GM19351 (cell line): ENCODE results near the gene KCNIP1.

Experiments
- ATAC-seq: cut with Tn5 transposase; IDR thresholded peaks from one replicate; pipeline ENCODE4 v1.9.1; 2021; ENCODE audit warnings: mild to moderate bottlenecking, moderate library complexity; ENCODE audit not compliant: unreplicated experiment

KCNIP1 gene

DNA sequence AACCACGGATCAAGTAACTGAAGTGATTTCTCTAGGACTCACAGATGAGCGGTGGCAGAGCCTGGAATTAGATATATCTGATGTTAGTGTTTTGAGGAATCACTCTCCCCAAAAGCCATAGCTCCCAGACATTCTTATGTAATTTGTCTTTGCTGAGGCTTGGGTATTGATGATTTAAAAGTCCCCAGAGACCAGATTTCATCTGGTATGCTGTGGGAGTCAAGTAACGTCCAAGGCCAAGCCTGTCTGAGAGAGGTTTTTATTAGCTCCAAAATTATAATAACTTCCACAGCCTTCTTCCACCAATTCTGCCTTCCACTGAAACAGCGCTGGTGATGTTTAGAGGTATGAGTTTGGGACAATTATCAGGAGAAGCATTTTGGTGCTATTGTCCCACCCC is 21.3 kb upstream of the KCNIP1 start:
- ATAC-seq, result no peak

DNA sequence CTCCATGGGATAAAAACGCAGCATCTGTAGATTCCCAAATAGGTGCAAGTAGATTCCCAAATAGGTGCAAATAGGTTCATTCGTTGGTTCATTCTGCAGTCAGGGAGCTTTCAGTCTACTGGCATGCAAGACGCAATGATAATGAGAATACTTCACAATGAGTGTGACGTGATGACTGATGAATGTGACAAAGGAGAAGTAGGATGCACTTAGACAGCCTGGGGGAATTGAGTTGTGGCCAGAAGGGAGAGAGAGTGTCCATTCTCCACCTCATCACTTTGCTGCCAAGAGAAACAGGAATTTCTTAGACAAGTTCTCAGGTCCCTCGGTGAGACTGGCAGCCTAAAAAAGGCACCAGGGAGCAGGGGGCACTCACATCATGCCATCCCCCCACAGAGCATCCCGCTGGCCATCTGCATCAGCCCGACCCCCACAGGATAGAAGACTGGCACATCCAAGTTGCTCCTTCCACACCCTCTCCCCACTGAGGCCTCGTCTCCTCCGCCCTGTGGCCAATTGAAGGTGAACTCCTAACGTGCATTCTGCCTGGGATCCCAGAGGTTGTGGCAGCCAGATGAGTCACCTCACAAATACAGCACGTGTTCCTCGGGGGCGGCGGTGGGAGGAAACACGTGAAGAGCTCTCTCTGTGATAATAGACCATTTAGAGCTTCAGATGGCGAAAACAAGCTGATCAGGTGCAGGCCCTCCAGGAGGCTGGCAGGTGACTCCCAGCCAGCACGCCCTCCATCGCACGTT is 19.9 kb upstream of the KCNIP1 start:
- ATAC-seq, result no peak

DNA sequence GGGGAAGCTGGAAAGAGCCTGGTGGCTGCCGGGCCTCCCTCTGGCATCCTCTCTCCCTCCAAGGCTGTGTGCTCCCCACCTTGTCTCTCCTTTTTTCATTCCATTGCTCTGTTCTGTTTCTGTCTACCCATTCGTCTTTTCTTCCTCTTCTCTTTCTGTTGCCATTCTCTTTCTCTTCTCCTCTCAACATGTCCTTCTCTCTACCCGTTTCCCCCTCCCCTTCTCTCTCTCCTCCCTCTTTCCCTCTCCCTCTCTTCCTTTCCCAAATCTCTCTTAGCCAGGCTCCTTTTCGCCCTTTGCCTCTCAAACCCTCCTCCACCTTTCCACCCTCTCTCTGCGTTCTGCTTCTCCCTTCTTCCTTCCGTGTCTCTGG is 19.4 kb upstream of the KCNIP1 start:
- ATAC-seq, result no peak

- ATAC-seq, result no peak
Observed at GRCh38 chr5:170484847-170485615, 18.8 kb upstream of the KCNIP1 start.

DNA sequence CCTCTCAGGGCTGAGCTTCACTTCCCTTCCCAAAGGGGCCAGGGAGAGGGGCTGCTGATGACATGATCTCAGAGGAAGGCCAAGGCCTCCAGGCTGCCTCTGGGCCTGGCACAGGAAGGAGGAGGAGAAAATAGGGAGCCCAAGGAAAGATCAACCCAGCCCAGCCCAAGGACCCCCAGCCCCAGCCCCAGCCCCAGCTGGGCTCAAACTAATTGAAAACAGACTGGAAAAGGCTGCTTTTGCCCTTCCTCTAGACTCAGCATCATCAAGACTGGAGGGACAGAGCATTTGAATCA is 18.3 kb upstream of the KCNIP1 start:
- ATAC-seq, result no peak

GRCh38 chr5:170486371-170486770 is 17.4 kb upstream of the KCNIP1 start:
- no peak for ATAC-seq

DNA sequence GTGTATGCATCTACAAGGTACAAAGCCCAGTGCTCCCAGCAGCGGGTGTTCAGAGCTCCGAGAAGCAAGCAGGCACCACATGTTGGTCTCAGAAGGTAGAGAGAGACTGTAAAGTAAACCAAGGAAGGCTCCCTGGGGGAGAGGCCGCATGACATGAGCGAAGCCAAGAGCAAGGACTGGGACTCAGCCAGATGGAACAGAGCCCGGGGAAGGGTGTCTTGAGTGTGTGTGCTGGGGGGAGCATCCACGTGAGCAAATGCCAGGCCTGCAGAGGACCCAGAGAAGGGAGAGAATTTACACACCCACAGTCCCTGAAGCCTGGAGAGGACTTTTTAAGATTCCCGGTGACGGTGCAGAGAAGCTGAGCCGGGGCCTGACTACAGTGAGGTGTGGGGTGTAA is 15.2 kb upstream of the KCNIP1 start:
- ATAC-seq, result no peak

GRCh38 chr5:170489199-170489598 is 14.6 kb upstream of the KCNIP1 start:
- no peak for ATAC-seq

- no peak for ATAC-seq
Observed at GRCh38 chr5:170490381-170490780, 13.4 kb upstream of the KCNIP1 start.

DNA sequence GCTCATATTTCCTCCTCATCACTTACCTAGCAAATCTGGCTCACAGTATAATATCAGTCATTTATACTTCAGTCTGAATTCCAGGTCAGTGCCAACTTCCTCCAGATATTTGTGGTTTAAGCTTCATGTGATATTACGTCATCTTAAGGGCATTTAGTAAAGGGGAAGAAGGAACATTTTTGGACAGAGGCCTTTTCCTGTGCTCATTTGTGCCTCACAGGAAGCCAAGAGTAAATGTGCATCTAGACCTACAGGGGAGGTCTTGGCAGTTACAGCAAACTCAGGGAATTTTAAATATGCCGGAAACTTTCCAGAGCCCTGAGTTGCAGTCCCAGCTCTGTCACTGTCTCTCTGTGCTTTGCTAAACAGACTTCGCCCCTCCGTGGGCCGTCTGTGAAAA is 12.3 kb upstream of the KCNIP1 start:
- no peak for ATAC-seq

- ATAC-seq, result no peak
Observed at GRCh38 chr5:170493028-170493820, 10.6 kb upstream of the KCNIP1 start.

DNA sequence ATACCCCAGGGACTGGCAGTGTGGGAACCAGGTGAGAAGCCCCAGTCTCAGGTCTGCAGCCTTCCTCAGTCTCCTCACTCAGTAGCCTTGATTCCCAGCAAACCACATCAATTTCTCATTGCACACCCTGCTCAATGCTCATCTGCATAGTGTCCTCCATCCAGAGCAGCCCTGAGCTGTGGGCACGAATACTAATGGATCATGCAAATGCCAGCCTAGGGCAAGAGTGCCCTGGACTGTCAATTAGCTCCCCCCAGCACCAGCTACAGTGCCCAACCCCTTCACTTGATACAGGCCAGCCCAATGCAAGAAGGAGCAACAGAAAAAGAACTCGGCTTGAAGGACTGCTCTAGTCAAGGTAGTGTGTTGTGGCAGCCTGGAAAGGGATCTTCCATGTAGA is 9.8 kb upstream of the KCNIP1 start:
- ATAC-seq, result no peak

DNA sequence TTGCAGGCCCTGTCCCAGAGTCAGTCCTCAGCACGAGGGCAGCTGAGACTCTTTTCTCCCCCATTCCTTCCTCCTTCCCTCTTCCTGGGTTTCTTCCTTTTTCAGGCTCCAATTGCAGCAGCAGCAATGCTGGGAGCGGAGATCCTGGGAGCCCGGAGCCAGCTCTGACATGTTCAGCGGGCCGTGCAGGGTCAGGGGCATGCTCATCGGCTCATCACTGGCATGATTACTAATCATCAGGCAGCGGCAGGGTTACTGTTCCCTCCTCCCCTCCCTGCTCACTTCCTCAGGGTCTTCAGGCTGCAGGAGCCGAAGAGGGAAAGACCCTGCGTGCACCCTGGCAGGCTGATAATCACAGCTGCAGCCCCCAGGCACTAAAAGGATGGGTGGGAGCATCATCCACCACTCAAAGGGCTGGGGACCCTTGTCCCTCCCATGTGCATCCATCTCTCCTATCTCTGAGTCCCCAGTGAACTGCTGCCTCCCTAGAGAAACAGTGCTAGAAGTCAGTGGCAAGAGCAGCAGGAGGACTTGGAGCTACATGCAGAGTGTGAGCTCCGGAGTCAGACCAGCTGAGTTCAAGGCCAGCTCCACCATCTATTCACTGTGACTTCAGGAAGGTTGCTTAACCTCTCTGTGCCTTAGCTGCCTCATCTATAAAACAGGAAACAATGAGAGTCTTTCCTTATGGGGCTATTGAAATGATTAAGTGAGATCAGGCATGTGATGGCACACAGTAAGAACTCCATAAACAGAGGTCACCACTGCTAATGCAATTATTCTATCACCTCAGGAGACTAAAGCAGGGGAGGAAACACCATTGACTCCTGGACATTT is 7.8 kb upstream of the KCNIP1 start:
- ATAC-seq, result no peak

- ATAC-seq, result no peak
Observed at GRCh38 chr5:170496662-170497028, 7.2 kb upstream of the KCNIP1 start.

- ATAC-seq, result no peak
Observed at GRCh38 chr5:170497311-170498038, 6.3 kb upstream of the KCNIP1 start.

GRCh38 chr5:170498811-170499351 is 4.9 kb upstream of the KCNIP1 start:
- ATAC-seq, result no peak

- no peak for ATAC-seq
Observed at GRCh38 chr5:170499621-170500020, 4.2 kb upstream of the KCNIP1 start.

DNA sequence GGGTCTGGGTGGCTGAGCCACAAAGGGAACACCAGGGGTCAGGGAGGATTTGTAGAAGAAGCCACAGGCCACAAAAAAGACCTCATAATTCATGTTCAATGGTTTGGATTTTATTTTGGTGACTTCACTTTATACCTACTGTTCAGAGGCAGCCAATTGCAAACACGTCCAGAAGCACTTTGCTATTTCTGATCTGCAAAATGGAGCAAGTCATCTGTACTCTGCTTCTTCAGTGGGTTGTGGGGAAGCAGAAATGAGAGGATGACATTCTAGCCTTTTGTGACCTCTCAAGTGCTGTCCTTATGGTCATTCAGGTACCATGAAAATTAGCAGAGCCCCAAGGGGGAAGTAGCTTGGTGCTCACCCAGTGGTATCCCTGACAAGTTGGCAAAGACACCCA is 2.5 kb upstream of the KCNIP1 start:
- ATAC-seq, result no peak

- ATAC-seq, result no peak
Observed at GRCh38 chr5:170501931-170502330, 1.9 kb upstream of the KCNIP1 start.

DNA sequence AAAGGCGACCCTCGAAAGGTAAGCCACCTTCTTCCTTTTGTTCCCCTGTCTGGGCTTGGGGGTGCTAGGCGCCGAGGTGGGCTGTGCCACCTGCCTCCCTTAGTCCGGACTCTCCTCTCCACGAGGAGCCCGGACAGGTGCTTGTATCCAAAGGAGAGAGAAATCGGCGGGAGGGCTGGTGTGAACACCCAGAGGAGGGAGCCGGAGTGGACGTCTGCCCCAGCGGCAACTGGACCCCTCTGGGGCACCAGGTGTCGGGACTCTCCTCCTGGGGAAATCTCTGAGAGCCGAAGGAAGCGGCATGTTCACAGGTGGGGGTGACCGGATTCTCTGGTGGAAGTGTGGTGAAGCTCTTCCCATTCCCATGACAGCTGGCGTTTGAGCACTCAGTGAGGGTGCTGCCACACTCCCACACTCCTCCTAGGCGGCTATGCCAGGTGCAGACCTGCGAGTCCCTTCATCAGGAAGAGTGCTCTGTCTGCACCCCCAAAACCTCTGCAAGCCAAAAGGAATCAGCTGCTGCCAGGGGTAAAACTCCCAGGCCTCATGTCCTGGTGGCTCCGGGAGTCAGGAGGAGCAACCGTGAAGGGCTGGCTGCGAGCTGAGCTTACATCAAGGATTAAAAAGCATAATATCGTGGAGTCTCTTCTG is 921 bp downstream of the KCNIP1 start:
- no peak for ATAC-seq
